ENCODE measurements around the gene MMP13.
"Not testable (repeated sequence)": the region's sequence is repeated elsewhere in the genome, so short reads cannot be mapped to it uniquely, and the experiment has no call there.

The MMP13 gene

DNA sequence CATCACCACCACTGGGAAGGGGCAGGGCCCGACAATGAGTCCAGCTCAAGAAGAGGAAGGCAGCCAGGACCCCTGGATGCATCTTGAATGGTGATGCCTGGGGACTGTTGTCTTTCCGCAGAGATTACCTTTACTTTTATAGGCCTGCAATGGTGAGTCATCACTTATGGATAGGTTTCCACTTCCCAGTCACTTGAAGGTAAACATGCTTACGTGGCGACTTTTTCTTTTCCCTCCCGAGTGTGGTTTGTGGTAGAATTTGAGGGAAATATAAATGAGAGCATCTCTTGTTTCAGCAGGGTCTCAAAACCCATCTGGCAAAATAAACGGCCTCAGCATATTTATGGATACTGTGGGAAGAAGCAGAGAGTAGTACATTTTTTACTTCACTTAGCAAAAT is at the start of gene MMP13:
Gene MMP13 (minus strand): TSS at position 109 of the 400 bp plus-strand sequence. CDS start 27 bp downstream, at position 82.
- H3K9ac ChIP-seq (ENCODE audit: low read length), result no peak within 1 kb of the TSS

DNA sequence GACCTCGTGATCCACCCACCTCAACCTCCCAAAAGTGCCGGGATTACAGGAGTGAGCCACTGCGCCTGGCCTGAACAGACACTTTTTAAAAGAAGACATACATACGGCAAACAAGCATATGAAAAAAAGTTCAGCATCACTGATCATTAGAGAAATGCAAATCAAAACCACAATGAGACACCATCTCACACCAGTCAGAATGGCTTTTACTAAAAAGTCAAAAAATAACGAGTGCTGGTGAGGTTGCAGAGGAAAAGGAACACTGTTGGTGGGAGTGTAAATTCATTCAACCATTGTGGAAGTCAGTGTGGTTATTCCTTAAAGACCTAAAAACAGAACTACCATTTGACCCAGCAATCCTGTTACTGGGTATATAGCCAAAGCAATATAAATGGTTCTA is 48.7 kb upstream of the MMP13 start:
- not testable (repeated sequence) for H3K4me1 ChIP-seq (ENCODE audit: control insufficient read depth, insufficient read depth, low read length); H3K27me3 ChIP-seq (ENCODE audit: control insufficient read depth, insufficient read depth, low read length); H3K9ac ChIP-seq (ENCODE audit: low read length); H3K4me3 ChIP-seq (ENCODE audit: low read length); H3K36me3 ChIP-seq (ENCODE audit: control insufficient read depth, insufficient read depth, low read length); H3K9me3 ChIP-seq (ENCODE audit: control insufficient read depth, low read length)

More for the DNA sequence above, at the start of gene MMP13:
- Histone ChIP-seq H3K36me3 (ENCODE audit: control insufficient read depth, insufficient read depth, low read length) (no peaks in the 10 kb centered on the region), H3K9me3 (ENCODE audit: control insufficient read depth, low read length) (no peaks in the 10 kb centered on the region), H3K4me3 (ENCODE audit: low read length) (no peak within 1 kb of the TSS), H3K4me1 (ENCODE audit: control insufficient read depth, insufficient read depth, low read length) (no peaks in the 10 kb centered on the region), H3K27me3 (ENCODE audit: control insufficient read depth, insufficient read depth, low read length) (no peaks in the 10 kb centered on the region)

DNA sequence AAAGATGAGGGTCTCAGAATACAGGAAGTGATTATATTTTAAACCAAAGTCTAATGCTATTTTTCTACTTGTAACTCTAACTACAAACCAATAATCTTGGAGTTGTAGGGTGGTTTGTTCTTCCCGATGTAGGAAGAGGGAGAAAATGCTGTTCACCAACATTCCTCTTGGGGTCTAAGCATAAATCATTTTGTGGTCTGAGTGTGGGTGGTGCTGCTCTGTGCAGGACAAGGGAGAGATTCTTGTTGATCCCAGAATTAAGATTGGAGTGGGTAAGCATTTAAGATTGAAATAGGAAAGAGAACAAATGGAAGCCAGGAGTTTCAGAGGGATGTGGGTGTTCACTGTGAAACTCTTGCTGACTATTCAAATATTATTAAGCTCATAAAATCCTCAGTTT is 38.6 kb upstream of the MMP13 start:
- H3K4me3 ChIP-seq (ENCODE audit: low read length), result no peak overlapping the region
- no peaks in the 10 kb centered on the region for H3K27me3 ChIP-seq (ENCODE audit: control insufficient read depth, insufficient read depth, low read length)
- H3K4me1 ChIP-seq (ENCODE audit: control insufficient read depth, insufficient read depth, low read length), result no peaks in the 10 kb centered on the region
- no peak overlapping the region for H3K9ac ChIP-seq (ENCODE audit: low read length)
- H3K9me3 ChIP-seq (ENCODE audit: control insufficient read depth, low read length), result no peaks in the 10 kb centered on the region
- H3K36me3 ChIP-seq (ENCODE audit: control insufficient read depth, insufficient read depth, low read length), result no peaks in the 10 kb centered on the region

DNA sequence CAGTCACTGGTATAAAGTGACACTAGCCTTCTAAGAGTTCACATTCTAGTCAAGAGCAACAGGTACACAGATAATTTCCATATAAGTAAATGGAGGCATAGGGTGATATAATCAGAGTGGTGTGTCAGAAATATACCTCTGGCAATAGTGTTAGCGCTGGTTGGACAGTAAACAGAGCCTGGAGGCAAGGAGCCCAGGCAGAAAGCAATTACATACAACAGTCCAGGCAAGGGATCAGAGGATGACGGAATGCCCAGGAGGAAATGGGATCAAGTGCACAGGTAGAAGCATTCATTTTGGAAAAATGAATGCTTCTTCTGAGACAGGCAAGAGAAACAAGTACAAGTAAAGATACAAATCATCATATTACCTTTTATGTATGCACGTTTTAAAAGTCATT is 36.2 kb upstream of the MMP13 start:
- no peaks in the 10 kb centered on the region for H3K9me3 ChIP-seq (ENCODE audit: control insufficient read depth, low read length)
- H3K36me3 ChIP-seq (ENCODE audit: control insufficient read depth, insufficient read depth, low read length), result no peaks in the 10 kb centered on the region
- H3K27me3 ChIP-seq (ENCODE audit: control insufficient read depth, insufficient read depth, low read length), result no peaks in the 10 kb centered on the region
- no peak overlapping the region for H3K4me3 ChIP-seq (ENCODE audit: low read length)
- H3K9ac ChIP-seq (ENCODE audit: low read length), result no peak overlapping the region
- H3K4me1 ChIP-seq (ENCODE audit: control insufficient read depth, insufficient read depth, low read length), result no peaks in the 10 kb centered on the region

DNA sequence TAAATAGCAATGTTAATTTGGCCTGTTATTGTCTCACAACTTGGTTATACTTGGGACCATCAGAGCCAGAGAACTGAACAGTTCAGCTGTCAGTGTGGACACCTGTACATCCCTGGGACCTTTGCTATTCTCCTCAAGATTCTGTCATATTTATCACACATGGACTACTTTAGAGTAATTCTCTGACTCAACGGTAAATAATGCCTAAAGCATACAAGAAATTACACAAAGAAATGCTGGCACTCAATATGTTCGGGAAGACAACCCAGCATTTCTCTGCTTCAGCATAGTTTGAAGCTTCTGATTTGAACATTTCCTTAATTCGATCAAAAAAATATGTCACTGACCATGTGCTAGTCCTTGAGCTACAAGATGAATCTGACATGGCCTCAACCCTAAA is 34.6 kb upstream of the MMP13 start:
- Histone ChIP-seq H3K9ac (ENCODE audit: low read length) (no peak overlapping the region), H3K4me1 (ENCODE audit: control insufficient read depth, insufficient read depth, low read length) (no peaks in the 10 kb centered on the region), H3K27me3 (ENCODE audit: control insufficient read depth, insufficient read depth, low read length) (no peaks in the 10 kb centered on the region), H3K9me3 (ENCODE audit: control insufficient read depth, low read length) (no peaks in the 10 kb centered on the region), H3K36me3 (ENCODE audit: control insufficient read depth, insufficient read depth, low read length) (no peaks in the 10 kb centered on the region), H3K4me3 (ENCODE audit: low read length) (no peak overlapping the region)

DNA sequence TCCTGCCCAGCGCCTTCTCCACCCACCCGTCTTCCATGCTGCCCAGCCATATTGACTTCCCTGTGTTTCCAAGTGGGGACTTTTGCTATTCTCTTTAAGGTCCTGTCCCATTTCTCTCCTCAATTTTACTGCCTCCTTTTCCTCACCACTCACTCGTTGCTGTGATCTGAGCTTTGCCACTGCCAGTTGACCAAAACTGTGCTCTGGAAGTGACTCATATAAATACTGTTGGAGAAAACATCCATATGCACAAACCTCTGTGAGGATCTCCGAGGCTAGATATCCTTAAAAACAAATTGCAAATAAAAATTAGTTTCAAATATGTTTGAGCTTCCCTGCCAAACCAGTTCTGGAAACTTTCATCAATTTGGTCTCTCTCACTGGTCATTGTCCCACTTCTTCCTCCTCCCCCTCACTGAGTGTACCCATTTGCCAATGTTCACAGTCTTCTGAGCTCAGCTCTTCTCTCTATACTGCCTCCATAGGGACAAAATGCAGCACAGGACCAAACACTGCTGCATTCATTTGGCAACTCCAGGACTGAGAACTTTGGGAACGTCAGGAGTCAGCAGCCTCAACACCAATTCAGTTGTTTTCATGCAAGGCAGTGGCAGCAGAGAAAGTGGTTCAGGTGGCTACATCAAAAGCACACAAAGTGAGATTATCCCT is 34.0 kb upstream of the MMP13 start:
- H3K36me3 ChIP-seq (ENCODE audit: control insufficient read depth, insufficient read depth, low read length), result no peaks in the 10 kb centered on the region
- no peak overlapping the region for H3K4me3 ChIP-seq (ENCODE audit: low read length)
- no peak overlapping the region for H3K9ac ChIP-seq (ENCODE audit: low read length)
- no peaks in the 10 kb centered on the region for H3K4me1 ChIP-seq (ENCODE audit: control insufficient read depth, insufficient read depth, low read length)
- H3K9me3 ChIP-seq (ENCODE audit: control insufficient read depth, low read length), result no peaks in the 10 kb centered on the region
- no peaks in the 10 kb centered on the region for H3K27me3 ChIP-seq (ENCODE audit: control insufficient read depth, insufficient read depth, low read length)

DNA sequence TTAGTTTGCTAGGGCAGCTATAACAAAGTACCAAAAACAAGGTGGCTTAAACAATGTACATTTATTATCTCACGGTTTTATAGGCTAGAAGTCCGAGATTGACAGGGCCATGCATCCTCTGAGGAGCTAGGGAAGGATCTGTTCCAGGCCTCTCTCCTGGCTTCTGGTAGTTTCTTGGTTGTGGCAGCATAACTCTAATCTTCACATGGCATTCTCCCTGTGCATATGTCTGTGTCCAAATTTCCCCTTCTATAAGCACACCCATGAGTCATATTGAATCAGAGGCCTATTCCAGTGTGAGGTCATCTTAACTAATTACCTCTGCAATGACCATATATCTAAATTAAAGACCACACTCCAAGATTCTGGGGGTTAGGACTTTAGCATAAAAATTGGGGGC is 31.3 kb upstream of the MMP13 start:
- Histone ChIP-seq H3K36me3 (ENCODE audit: control insufficient read depth, insufficient read depth, low read length) (no peaks in the 10 kb centered on the region), H3K4me1 (ENCODE audit: control insufficient read depth, insufficient read depth, low read length) (peaks cover 1% of the 10 kb centered on the region), H3K27me3 (ENCODE audit: control insufficient read depth, insufficient read depth, low read length) (no peaks in the 10 kb centered on the region), H3K9me3 (ENCODE audit: control insufficient read depth, low read length) (no peaks in the 10 kb centered on the region), H3K4me3 (ENCODE audit: low read length) (no peak overlapping the region), H3K9ac (ENCODE audit: low read length) (no peak overlapping the region)

DNA sequence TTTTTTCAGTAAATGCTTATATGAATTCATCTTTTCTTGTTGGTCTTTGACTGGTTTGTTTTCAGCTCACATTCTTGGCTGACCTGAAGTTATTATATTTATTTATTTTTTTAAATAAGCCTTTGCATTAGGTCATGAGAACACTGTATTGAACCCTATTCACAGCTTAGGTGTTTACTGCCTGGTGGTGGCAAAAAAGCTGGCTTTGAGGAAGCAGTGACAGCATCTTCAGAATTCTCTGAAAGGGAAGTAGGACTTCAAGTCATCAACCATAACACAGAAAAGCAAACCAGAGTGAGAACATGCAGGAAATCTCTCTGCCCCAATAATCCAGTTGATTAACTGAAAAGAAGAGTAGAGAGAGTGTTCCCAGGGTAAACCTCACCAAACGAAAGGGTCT is 30.3 kb upstream of the MMP13 start:
- H3K36me3 ChIP-seq (ENCODE audit: control insufficient read depth, insufficient read depth, low read length), result no peaks in the 10 kb centered on the region
- H3K27me3 ChIP-seq (ENCODE audit: control insufficient read depth, insufficient read depth, low read length), result no peaks in the 10 kb centered on the region
- no peaks in the 10 kb centered on the region for H3K9me3 ChIP-seq (ENCODE audit: control insufficient read depth, low read length)
- H3K9ac ChIP-seq (ENCODE audit: low read length), result no peak overlapping the region
- no peak overlapping the region for H3K4me3 ChIP-seq (ENCODE audit: low read length)
- peaks cover 8% of the 10 kb centered on the region for H3K4me1 ChIP-seq (ENCODE audit: control insufficient read depth, insufficient read depth, low read length)

DNA sequence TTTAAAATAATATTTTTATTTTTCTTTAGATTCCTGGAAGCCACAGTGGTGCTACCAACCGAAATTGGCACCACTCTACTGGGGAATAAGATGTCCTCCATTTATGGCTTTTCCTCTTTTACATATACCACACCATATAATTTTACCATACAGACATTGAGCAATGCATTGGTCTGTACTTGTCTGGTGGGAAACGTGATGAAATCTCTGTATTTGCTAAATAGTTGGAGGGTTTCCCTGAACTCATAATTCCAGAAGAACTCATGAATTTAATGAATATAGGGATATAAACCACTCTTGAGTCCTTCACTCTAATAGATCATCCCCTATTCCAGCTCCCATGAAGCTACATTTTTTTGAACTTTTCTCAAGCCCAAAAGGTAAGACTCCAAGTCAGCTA is 28.0 kb upstream of the MMP13 start:
- no peak overlapping the region for H3K4me3 ChIP-seq (ENCODE audit: low read length)
- H3K9ac ChIP-seq (ENCODE audit: low read length), result no peak overlapping the region
- H3K36me3 ChIP-seq (ENCODE audit: control insufficient read depth, insufficient read depth, low read length), result no peaks in the 10 kb centered on the region
- H3K4me1 ChIP-seq (ENCODE audit: control insufficient read depth, insufficient read depth, low read length), result peaks cover 8% of the 10 kb centered on the region
- H3K27me3 ChIP-seq (ENCODE audit: control insufficient read depth, insufficient read depth, low read length), result no peaks in the 10 kb centered on the region
- H3K9me3 ChIP-seq (ENCODE audit: control insufficient read depth, low read length), result no peaks in the 10 kb centered on the region

DNA sequence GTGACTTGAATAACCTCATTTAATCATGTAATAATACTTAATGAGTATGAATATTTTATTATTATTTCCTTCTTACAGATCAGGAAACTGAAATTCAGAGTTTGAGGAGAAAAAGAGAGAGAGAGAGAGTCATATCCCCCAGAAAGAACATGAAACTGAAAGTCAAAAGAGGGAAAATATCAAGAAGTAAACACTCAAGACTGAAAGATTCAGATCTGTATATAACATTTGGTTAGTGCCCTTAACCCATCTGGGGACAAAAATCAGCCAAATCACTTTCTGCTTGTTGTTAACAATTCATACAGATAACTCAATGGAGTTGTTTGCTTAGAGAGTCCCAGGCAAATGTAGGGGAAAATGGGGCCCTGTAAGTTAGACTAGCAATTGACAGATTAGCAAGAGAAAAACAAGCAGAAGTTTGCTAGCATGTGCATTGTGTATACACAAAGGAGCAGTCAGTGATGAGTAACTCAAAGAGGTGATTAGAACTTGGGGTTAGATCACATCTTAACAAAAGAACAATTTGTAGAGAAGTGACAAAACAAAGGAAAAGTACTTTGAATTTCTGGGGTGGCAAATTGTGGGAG is 25.9 kb upstream of the MMP13 start:
- no peak overlapping the region for H3K4me3 ChIP-seq (ENCODE audit: low read length)
- H3K36me3 ChIP-seq (ENCODE audit: control insufficient read depth, insufficient read depth, low read length), result no peaks in the 10 kb centered on the region
- H3K4me1 ChIP-seq (ENCODE audit: control insufficient read depth, insufficient read depth, low read length), result peaks cover 16% of the 10 kb centered on the region
- no peaks in the 10 kb centered on the region for H3K27me3 ChIP-seq (ENCODE audit: control insufficient read depth, insufficient read depth, low read length)
- H3K9me3 ChIP-seq (ENCODE audit: control insufficient read depth, low read length), result no peaks in the 10 kb centered on the region
- H3K9ac ChIP-seq (ENCODE audit: low read length), result no peak overlapping the region

DNA sequence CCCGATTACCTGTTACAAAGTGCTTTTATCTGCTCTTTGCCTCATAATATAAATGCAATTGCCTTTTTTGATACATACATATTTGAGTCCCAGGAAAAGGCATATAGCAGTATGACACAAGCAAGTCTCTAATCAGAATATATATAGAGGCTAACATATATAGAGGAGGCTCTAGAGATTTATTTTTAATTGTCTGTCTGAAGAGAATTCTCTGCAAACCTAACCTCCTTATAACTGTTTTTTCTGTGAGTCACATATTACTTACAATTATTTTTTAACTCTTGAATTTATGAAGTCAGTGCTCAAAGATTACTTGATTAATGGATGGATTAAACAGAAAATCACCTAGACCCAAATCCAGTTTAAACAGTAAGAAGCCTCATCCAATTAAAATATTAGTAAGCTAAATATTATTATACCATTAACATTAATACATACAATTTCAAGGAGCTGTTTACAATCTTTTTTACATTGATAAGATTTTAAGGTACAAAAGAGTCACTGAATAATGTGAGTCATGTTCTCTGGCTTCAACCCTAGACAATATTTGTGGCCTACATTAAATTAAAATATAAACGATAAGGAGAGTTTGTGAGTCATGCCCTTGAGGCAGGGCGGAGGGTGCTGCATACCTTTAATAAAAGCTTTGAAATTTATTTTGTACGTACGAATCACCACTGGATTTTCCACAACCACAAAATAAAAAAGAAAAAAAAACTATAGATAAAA is 19.2 kb upstream of the MMP13 start:
- Histone ChIP-seq H3K4me1 (ENCODE audit: control insufficient read depth, insufficient read depth, low read length) (peaks cover 8% of the 10 kb centered on the region), H3K36me3 (ENCODE audit: control insufficient read depth, insufficient read depth, low read length) (no peaks in the 10 kb centered on the region), H3K9me3 (ENCODE audit: control insufficient read depth, low read length) (no peaks in the 10 kb centered on the region), H3K9ac (ENCODE audit: low read length) (no peak overlapping the region), H3K27me3 (ENCODE audit: control insufficient read depth, insufficient read depth, low read length) (no peaks in the 10 kb centered on the region), H3K4me3 (ENCODE audit: low read length) (no peak overlapping the region)

DNA sequence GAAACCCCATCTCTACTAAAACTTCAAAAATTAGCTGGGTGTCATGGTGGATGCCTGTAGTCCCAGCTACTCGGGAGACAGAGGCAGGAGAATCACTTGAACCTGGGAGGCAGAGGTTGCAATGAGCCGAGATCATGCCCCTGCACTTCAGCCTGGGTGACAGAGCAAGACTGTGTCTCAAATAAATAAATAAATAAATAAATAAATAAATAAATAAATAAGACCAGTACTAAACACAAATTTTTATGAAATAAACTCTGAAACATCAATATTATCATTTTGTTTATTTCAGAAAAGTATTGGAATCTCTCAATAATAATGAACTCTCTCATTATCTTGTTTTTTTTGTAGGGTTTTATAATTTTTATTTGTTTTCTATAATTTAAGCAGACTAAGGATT is 18.2 kb upstream of the MMP13 start:
- not testable (repeated sequence) for H3K36me3 ChIP-seq (ENCODE audit: control insufficient read depth, insufficient read depth, low read length); H3K9ac ChIP-seq (ENCODE audit: low read length); H3K4me3 ChIP-seq (ENCODE audit: low read length); H3K4me1 ChIP-seq (ENCODE audit: control insufficient read depth, insufficient read depth, low read length); H3K27me3 ChIP-seq (ENCODE audit: control insufficient read depth, insufficient read depth, low read length); H3K9me3 ChIP-seq (ENCODE audit: control insufficient read depth, low read length)

Measured in mucosa of stomach (tissue), 1 donor.